HCT116 (cell line): Measurements from ENCODE around the gene OR4P4. TPM values are rescaled to one million over a fixed set of nuclear protein-coding genes. Genes with fewer than 3 reads are reported as not detected.

Experiments used
- ATAC-seq: fragments of 200-7000 bp; cut with Tn5 transposase; 2 replicates; pipeline ENCODE4 v1.9.1; 2020; ENCODE audit warnings: mild to moderate bottlenecking, moderate library complexity
- Bru-seq: library from RNA; stranded (reverse); fragments of 400-500 nt; gene quantifications from one replicate; lab custom pipeline; 2021; lab: Mats Ljungman, UMichigan
- BruChase-seq, 2 experiments: library from RNA; stranded (reverse); fragments of 400-500 nt; gene quantifications; one replicate each; lab custom pipeline; 2021; lab: Mats Ljungman, UMichigan
- BruUV-seq: library from RNA; stranded (reverse); fragments of 400-500 nt; replicated peaks from 2 replicates; lab custom pipeline; 2021; lab: Mats Ljungman, UMichigan
- CTCF ChIA-PET: fragments of 300-600 bp; sonication (Branson Sonifier 250); formaldehyde crosslinking; loops from one replicate; lab custom pipeline; 2021; ENCODE audit warnings: antibody characterized with exemption; lab: Charles Lee
- POLR2A ChIA-PET: fragments of 300-600, 350-600 bp; sonication (Branson Sonifier 250); formaldehyde crosslinking; loops from one replicate; lab custom pipeline; 2021; ENCODE audit warnings: antibody characterized with exemption; lab: Charles Lee
- RAD21 ChIA-PET, 2 experiments: fragments of 300-600 bp; sonication (Branson Sonifier 250); formaldehyde crosslinking; loops; one replicate each; lab custom pipeline; 2023; ENCODE audit warnings: low total read pairs in 2 of 2; ENCODE audit not compliant: uncharacterized antibody in 2 of 2, unreplicated experiment in 2 of 2, low non-redundant PET in 1 of 2; lab: Charles Lee
- DNase-seq: peaks from one replicate; pipeline ENCODE4 v3.0.0-alpha.2; 2010; ENCODE audit warnings: low read depth, low spot score
- H2AFZ ChIP-seq: fragments of 200-600 bp; shearing (Covaris generic), sonication (generic); 2 replicates; pipeline ENCODE4 v1.6.1; 2017; ENCODE audit warnings: low read depth, mixed run types, mixed read lengths, antibody characterized with exemption, low read length; ENCODE audit not compliant: poor library complexity, severe bottlenecking
- H3K27ac ChIP-seq: 2 replicates; pipeline ENCODE4 v1.5.1; 2012; ENCODE audit warnings: low read depth, low read length
- H3K27me3 ChIP-seq: fragments of 200-600 bp; sonication (generic); 2 replicates; pipeline ENCODE4 v1.6.1; 2016; ENCODE audit warnings: mixed run types, low read length, mixed read lengths; ENCODE audit not compliant: insufficient read depth
- H3K36me3 ChIP-seq, 2 experiments: fragments of 200-500 bp in 1 of 2; fragments of 200-600 bp in 1 of 2; sonication (Bioruptor generic) in 1 of 2; sonication (generic) in 1 of 2; 2 replicates each; pipeline versions ENCODE4 v1.5.1 to v1.6.1; 2014 to 2016; ENCODE audit warnings: low read length in 2 of 2, inconsistent platforms in 1 of 2, mixed read lengths in 1 of 2, mixed run types in 1 of 2; ENCODE audit not compliant: insufficient read depth in 2 of 2, control insufficient read depth in 1 of 2
- H3K4me1 ChIP-seq, 2 experiments: fragments of 200-600 bp in 1 of 2; sonication (generic) in 1 of 2; 2 replicates each; pipeline versions ENCODE4 v1.5.1 to v1.6.1; 2012 to 2017; ENCODE audit warnings: low read length in 2 of 2, inconsistent platforms in 1 of 2, mild to moderate bottlenecking in 1 of 2, mixed read lengths in 1 of 2, mixed run types in 1 of 2, moderate library complexity in 1 of 2; ENCODE audit not compliant: insufficient read depth in 2 of 2, control insufficient read depth in 1 of 2
- H3K4me2 ChIP-seq: fragments of 200-600 bp; sonication (generic); 2 replicates; pipeline ENCODE4 v1.6.1; 2017; ENCODE audit warnings: mixed run types, low read length, mixed read lengths
- H3K4me3 ChIP-seq, 2 experiments: fragments of 200-600 bp in 1 of 2; sonication (generic) in 1 of 2; replicated peaks in 1 of 2; 2 replicates each; pipeline ENCODE4 v1.5.1; 2011 to 2016; ENCODE audit warnings: low read length in 2 of 2, control low read depth in 1 of 2, low read depth in 1 of 2, mild to moderate bottlenecking in 1 of 2, mixed read lengths in 1 of 2, mixed run types in 1 of 2
- H3K79me2 ChIP-seq: fragments of 200-600 bp; sonication (generic); 2 replicates; pipeline ENCODE4 v1.6.1; 2017; ENCODE audit warnings: mild to moderate bottlenecking, mixed run types, low read length, moderate library complexity, mixed read lengths; ENCODE audit not compliant: insufficient read depth
- H3K9ac ChIP-seq: fragments of 200-600 bp; sonication (generic); 2 replicates; pipeline ENCODE4 v1.6.1; 2016; ENCODE audit warnings: low read length, mixed read lengths
- H3K9me2 ChIP-seq: fragments of 200-600 bp; sonication (generic), shearing (Covaris generic); 2 replicates; pipeline ENCODE4 v1.6.1; 2017; ENCODE audit warnings: mixed run types, mild to moderate bottlenecking, moderate library complexity; ENCODE audit not compliant: insufficient read depth
- H3K9me3 ChIP-seq, 2 experiments: fragments of 200-500 bp in 1 of 2; fragments of 200-600 bp in 1 of 2; sonication (Bioruptor generic) in 1 of 2; sonication (generic) in 1 of 2; 2 replicates each; pipeline ENCODE4 v1.6.1; 2014 to 2017; ENCODE audit warnings: low read length in 2 of 2, mixed read lengths in 2 of 2, inconsistent platforms in 1 of 2, low read depth in 1 of 2, mild to moderate bottlenecking in 1 of 2, mixed run types in 1 of 2, moderate library complexity in 1 of 2; ENCODE audit not compliant: control insufficient read depth in 1 of 2, insufficient read depth in 1 of 2
- H4K20me1 ChIP-seq: fragments of 200-600 bp; sonication (generic), shearing (Covaris generic); 2 replicates; pipeline ENCODE4 v1.6.1; 2017; ENCODE audit warnings: mixed run types, mild to moderate bottlenecking, moderate library complexity; ENCODE audit not compliant: insufficient read depth
- CTCF ChIP-seq, 3 experiments: fragments of 200-600 bp in 1 of 3; sonication (generic) in 1 of 3; IDR thresholded peaks in 2 of 3; conservative IDR thresholded peaks in 1 of 3; 2 replicates each; pipeline ENCODE4 v1.5.1; 2012 to 2017; ENCODE audit warnings: low read depth in 2 of 3, low read length in 2 of 3, antibody characterized with exemption in 1 of 3, borderline replicate concordance in 1 of 3, control low read depth in 1 of 3, mild to moderate bottlenecking in 1 of 3, mixed read lengths in 1 of 3, mixed run types in 1 of 3, moderate library complexity in 1 of 3; ENCODE audit not compliant: insufficient read depth in 1 of 3
- EGR1 ChIP-seq: IDR thresholded peaks from 2 replicates; pipeline ENCODE4 v1.6.1; 2012; ENCODE audit warnings: low read depth
- ELF1 ChIP-seq: IDR thresholded peaks from 2 replicates; pipeline ENCODE4 v1.6.1; 2012; ENCODE audit warnings: low read depth, borderline replicate concordance
- EZH2 ChIP-seq: fragments of 200-600 bp; sonication (generic); IDR thresholded peaks from 2 replicates; pipeline ENCODE4 v1.6.1; 2017; ENCODE audit warnings: antibody characterized with exemption, mixed run types
- MAX ChIP-seq: IDR thresholded peaks from 2 replicates; pipeline ENCODE4 v1.6.1; 2012
- POLR2A ChIP-seq: IDR thresholded peaks from 2 replicates; pipeline ENCODE4 v1.7.0; 2011; ENCODE audit warnings: borderline replicate concordance; ENCODE audit not compliant: insufficient read depth, insufficient read length; ENCODE audit errors: extremely low read depth
- POLR2AphosphoS5 ChIP-seq: IDR thresholded peaks from 2 replicates; pipeline ENCODE4 v1.6.1; 2011; ENCODE audit warnings: mild to moderate bottlenecking, low read depth, low read length, moderate library complexity
- RAD21 ChIP-seq: IDR thresholded peaks from 2 replicates; pipeline ENCODE4 v1.6.1; 2012; ENCODE audit warnings: low read depth, mild to moderate bottlenecking
- SIN3A ChIP-seq: IDR thresholded peaks from 2 replicates; pipeline ENCODE4 v1.6.1; 2012; ENCODE audit warnings: low read depth
- SP1 ChIP-seq: IDR thresholded peaks from 2 replicates; pipeline ENCODE4 v1.6.1; 2012; ENCODE audit warnings: low read depth
- TCF7L2 ChIP-seq: IDR thresholded peaks from 2 replicates; pipeline ENCODE4 v1.7.0; 2011; ENCODE audit warnings: borderline replicate concordance, inconsistent platforms; ENCODE audit not compliant: insufficient read depth, insufficient read length; ENCODE audit errors: extremely low read depth
- YY1 ChIP-seq: IDR thresholded peaks from 2 replicates; pipeline ENCODE4 v1.6.1; 2011; ENCODE audit warnings: low read length, low read depth, moderate library complexity, mild to moderate bottlenecking; ENCODE audit not compliant: insufficient replicate concordance; ENCODE audit errors: extremely low read depth
- intact Hi-C: fragments of 100-400 bp; cut with micrococcal nuclease; formaldehyde crosslinking; loops from 2 replicates; pipeline ENCODE4 v1.10.0; 2022
- long read RNA-seq: library from polyadenylated mRNA; unstranded; transcript quantifications from one replicate; pipeline ENCODE4 v2.0.0, GENCODE V29; 2021; ENCODE audit not compliant: unreplicated experiment
- polyA plus RNA-seq: library from polyadenylated mRNA; unstranded; fragments of >200 nt; gene quantifications from 2 replicates; pipeline ENCODE4 v1.2.1, GENCODE V29; 2012; ENCODE audit warnings: missing spikeins
- total RNA-seq: library from RNA; stranded (reverse); gene quantifications from one replicate; pipeline ENCODE4 v1.2.1, GENCODE V29; 2021; ENCODE audit not compliant: unreplicated experiment
- TF ChIP-seq, protein P1 (sequence below): IDR thresholded peaks from 2 replicates; pipeline ENCODE4 v1.6.1; 2011; ENCODE audit warnings: mild to moderate bottlenecking, low read length, moderate library complexity; ENCODE audit not compliant: insufficient replicate concordance; ENCODE audit errors: extremely low read depth

OR4P4 gene
- total RNA-seq, result not detected
- polyA plus RNA-seq, result not detected in 2 replicates
- not detected for Bru-seq, nascent RNA
- not detected for BruChase-seq, experiment 1, labeled RNA remaining after a 6-hour chase
- not detected for BruChase-seq, experiment 2, labeled RNA remaining after a 2-hour chase
- long read RNA-seq, result 0 reads

DNA sequence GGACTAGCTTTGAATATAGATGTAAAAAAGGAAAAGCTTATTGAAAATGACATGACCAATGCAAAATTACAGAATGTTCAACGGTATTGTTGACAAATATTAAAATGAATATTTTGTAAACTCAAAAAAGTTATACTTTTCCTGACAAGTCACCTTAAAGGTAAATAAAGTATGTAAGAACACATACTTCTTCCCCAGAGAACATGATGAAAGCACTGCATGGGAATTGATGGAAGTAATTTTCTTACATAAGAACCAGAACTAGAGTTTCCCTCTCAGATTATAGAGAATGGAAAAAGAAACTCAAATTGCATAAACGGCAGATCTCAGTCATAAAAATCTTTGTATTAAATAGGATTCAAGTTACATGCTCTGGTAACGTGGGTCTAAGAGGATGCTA is at the start of gene OR4P4:
TSS of gene OR4P4 (plus strand) at position 301 of the 400 bp plus-strand sequence.
- H3K36me3 ChIP-seq, result no peaks in the 10 kb centered on the region
- TF ChIP-seq SIN3A (no peak), SP1 (no peak)
- TF ChIP-seq, protein P1, sequence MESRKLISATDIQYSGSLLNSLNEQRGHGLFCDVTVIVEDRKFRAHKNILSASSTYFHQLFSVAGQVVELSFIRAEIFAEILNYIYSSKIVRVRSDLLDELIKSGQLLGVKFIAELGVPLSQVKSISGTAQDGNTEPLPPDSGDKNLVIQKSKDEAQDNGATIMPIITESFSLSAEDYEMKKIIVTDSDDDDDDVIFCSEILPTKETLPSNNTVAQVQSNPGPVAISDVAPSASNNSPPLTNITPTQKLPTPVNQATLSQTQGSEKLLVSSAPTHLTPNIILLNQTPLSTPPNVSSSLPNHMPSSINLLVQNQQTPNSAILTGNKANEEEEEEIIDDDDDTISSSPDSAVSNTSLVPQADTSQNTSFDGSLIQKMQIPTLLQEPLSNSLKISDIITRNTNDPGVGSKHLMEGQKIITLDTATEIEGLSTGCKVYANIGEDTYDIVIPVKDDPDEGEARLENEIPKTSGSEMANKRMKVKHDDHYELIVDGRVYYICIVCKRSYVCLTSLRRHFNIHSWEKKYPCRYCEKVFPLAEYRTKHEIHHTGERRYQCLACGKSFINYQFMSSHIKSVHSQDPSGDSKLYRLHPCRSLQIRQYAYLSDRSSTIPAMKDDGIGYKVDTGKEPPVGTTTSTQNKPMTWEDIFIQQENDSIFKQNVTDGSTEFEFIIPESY, result no peak
- H3K4me3 ChIP-seq, result no peak within 1 kb of the TSS
- H3K9me3 ChIP-seq, result peaks cover 0 to 23% of the 10 kb centered on the region in 2 experiments; a peak in 2 of 4 replicates
- no peak within 1 kb of the TSS for H2AFZ ChIP-seq
- H4K20me1 ChIP-seq, result no peaks in the 10 kb centered on the region
- ChIA-PET RAD21 (no interaction called here), POLR2A (no interaction called here), CTCF (no interaction called here)
- no TSS peak for BruUV-seq
- no peak within 1 kb of the TSS for H3K4me2 ChIP-seq
- H3K79me2 ChIP-seq, result no peaks in the 10 kb centered on the region
- H3K9ac ChIP-seq, result no peak within 1 kb of the TSS
- no peaks in the 10 kb centered on the region for H3K27me3 ChIP-seq
- intact Hi-C loops, result no loop called here
- H3K27ac ChIP-seq, result no peak within 1 kb of the TSS
- H3K4me1 ChIP-seq, result no peaks in the 10 kb centered on the region
- no peak for ATAC-seq
- no peak for DNase-seq
- H3K9me2 ChIP-seq, result no peaks in the 10 kb centered on the region

DNA sequence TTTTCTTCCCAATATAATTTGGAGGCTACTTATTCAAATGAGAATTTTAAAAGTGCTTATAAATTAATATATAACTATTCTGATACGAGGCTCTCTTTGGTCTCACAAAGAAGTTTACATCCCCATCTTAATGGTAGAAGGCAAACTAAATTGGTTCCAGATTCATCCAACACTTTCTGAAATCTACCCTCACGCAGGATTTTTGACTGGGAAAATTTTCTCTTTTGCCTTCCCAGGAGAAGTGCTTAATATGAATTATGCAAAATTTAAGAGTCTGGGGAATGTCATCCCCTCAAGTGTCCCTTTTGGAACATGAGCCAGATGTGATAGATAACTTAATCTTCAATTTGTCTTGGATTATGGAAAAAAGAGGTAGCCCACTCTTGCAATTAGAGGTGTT is 27.4 kb upstream of the OR4P4 start, which contains the start of gene OR4C11:
TSS of gene OR4C11 (minus strand) at position 101 of the 400 bp plus-strand sequence. CDS start 3,272 bp downstream, outside the sequence.
- no peaks in the 10 kb centered on the region for H3K79me2 ChIP-seq
- H3K4me3 ChIP-seq, result no peak within 1 kb of the TSS
- RAD21 ChIA-PET, result no interaction called here
- peaks cover 4 to 31% of the 10 kb centered on the region in 2 experiments; a peak in 2 of 4 replicates for H3K9me3 ChIP-seq
- no peak within 1 kb of the TSS for H2AFZ ChIP-seq
- ATAC-seq, result no peak
- intact Hi-C loops, result no loop called here
- no peaks in the 10 kb centered on the region for H3K9me2 ChIP-seq
- no peaks in the 10 kb centered on the region for H3K4me1 ChIP-seq
- H3K27ac ChIP-seq, result no peak within 1 kb of the TSS
- DNase-seq, result no peak
- CTCF ChIA-PET, result no interaction called here
- no peaks in the 10 kb centered on the region for H3K36me3 ChIP-seq
- BruUV-seq, result no TSS peak
- no peaks in the 10 kb centered on the region for H3K27me3 ChIP-seq
- no peaks in the 10 kb centered on the region for H4K20me1 ChIP-seq
- H3K9ac ChIP-seq, result no peak within 1 kb of the TSS
- POLR2A ChIA-PET, result no interaction called here
- H3K4me2 ChIP-seq, result no peak within 1 kb of the TSS
- TF ChIP-seq POLR2A (no peak), POLR2AphosphoS5 (no peak), EGR1 (no peak), EZH2 (no peak), SP1 (no peak), ELF1 (no peak), TCF7L2 (no peak), YY1 (no peak), CTCF (IDR thresholded peaks at IDR 0.05 in 2 of 3, conservative IDR thresholded peaks at IDR 0.05 in 1 of 3; ENCODE audit: borderline replicate concordance in 1 of 3, insufficient read depth in 1 of 3, low read depth in 2 of 3, low read length in 2 of 3) (no peak), MAX (no peak), RAD21 (no peak)
- TF ChIP-seq, protein P1, result no peak
